Mucosa of gallbladder (tissue), 1 donor: Measurements from ENCODE around the gene DPYSL5. TPM values are rescaled to one million over a fixed set of nuclear protein-coding genes. Genes with fewer than 3 reads are reported as not detected.
"Not testable (repeated sequence)": the region's sequence is repeated elsewhere in the genome, so short reads cannot be mapped to it uniquely, and the experiment has no call there.

Experiments used
- DNase-seq: peaks from one replicate; pipeline ENCODE4 v3.0.0-alpha.2; 2020; ENCODE audit warnings: low spot score
- total RNA-seq: library from RNA; stranded (reverse); gene quantifications from one replicate; pipeline ENCODE4 v1.2.1, GENCODE V29; 2021
- donor health status: DM: no; HTN: no; CAD: no.

The DPYSL5 gene
- total RNA-seq, 1 donor from 2014 or later = 0.26 TPM

- DNase-seq = no peak
Observed at GRCh38 chr2:26901326-26902183, 53.6 kb downstream of the DPYSL5 start.

GRCh38 chr2:26903676-26904075 lies 55.7 kb downstream of the DPYSL5 start:
- no peak for DNase-seq

- no peak for DNase-seq
Observed at GRCh38 chr2:26904839-26905238, 56.9 kb downstream of the DPYSL5 start.

GRCh38 chr2:26905341-26906198 lies 57.6 kb downstream of the DPYSL5 start:
- peak; percentile 52 for DNase-seq

- no peak for DNase-seq
Observed at GRCh38 chr2:26907416-26907815, 59.5 kb downstream of the DPYSL5 start.

- DNase-seq = no peak
Observed at GRCh38 chr2:26910176-26910575, 62.2 kb downstream of the DPYSL5 start.

- no peak for DNase-seq
Observed at GRCh38 chr2:26911911-26912861, 64.3 kb downstream of the DPYSL5 start.

GRCh38 chr2:26913606-26913998 lies 65.7 kb downstream of the DPYSL5 start:
- no peak for DNase-seq

GRCh38 chr2:26913999-26914658 lies 66.2 kb downstream of the DPYSL5 start:
- no peak for DNase-seq

GRCh38 chr2:26914659-26915310 lies 66.9 kb downstream of the DPYSL5 start:
- no peak for DNase-seq

- DNase-seq = no peak
Observed at GRCh38 chr2:26915316-26915715, 67.4 kb downstream of the DPYSL5 start.

- no peak for DNase-seq
Observed at GRCh38 chr2:26916128-26916692, 68.3 kb downstream of the DPYSL5 start.

- DNase-seq = no peak
Observed at GRCh38 chr2:26917135-26917836, 69.4 kb downstream of the DPYSL5 start.

- DNase-seq = no peak
Observed at GRCh38 chr2:26921323-26921722, 73.4 kb downstream of the DPYSL5 start.

- DNase-seq = peak; percentile 40
Observed at GRCh38 chr2:26922405-26923188, 74.7 kb downstream of the DPYSL5 start.

GRCh38 chr2:26923189-26923466 lies 75.2 kb downstream of the DPYSL5 start:
- DNase-seq = not testable (repeated sequence)

GRCh38 chr2:26924731-26925099 lies 76.8 kb downstream of the DPYSL5 start:
- no peak for DNase-seq

- no peak for DNase-seq
Observed at GRCh38 chr2:26925100-26925791, 77.3 kb downstream of the DPYSL5 start.
